GM12874 (cell line): Measurements from ENCODE around the gene ZSCAN26.

Experiments
- CTCF ChIP-seq: IDR thresholded peaks from 2 replicates; pipeline ENCODE4 v1.5.1; 2011; ENCODE audit warnings: low read depth, mild to moderate bottlenecking, control low read depth, low read length, moderate library complexity; ENCODE audit not compliant: insufficient read depth

ZSCAN26 gene

DNA sequence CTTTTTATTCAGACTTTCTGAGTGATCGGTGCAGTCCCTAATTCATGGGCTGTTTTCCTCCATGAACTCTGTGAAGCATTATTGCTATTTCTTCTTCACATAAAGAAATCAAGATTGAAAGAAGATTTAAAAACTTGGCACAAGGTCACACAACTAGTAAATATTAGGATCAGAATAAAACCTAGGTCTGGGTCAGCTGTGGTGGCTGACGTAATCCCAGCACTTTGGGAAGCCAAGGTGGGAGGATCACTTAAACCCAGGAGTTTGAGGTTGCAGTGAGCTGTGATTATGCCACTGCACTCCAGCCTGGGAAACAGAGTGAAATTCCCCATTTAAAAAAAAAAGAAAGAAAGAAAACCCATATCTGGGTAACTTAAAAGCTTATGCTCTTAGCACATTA, 40.5 kb upstream of the ZSCAN26 start:
- no peak for TF ChIP-seq CTCF

GRCh38 chr6:28232785-28233184, 34.2 kb upstream of the ZSCAN26 start:
- TF ChIP-seq CTCF, result no peak

DNA sequence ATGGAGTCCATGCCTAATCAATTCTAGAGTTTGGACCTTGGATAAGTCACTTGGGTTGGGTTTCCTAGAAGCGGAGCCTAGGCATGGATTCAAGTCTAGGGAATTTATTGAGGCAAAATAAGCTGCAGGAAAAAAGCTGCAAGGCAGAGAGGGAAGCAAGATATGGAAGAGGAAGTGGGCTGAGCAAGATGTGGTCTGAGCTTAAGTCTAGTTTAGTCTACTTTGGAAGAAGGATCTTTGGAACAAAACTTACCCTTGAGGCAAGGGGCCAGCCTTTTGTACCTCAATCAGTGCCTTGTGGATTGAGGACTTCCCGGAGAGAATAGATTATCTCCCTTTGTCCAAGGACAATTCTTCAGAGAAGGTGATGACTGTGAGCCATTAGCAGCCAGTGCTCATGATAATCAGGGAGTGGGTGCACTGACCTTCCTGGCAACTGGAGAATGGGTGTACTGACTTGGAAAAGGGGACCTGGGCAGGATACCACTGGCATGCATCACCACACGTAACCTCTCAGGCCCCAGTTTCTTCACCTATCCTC, 31.0 kb upstream of the ZSCAN26 start:
- no peak for TF ChIP-seq CTCF

DNA sequence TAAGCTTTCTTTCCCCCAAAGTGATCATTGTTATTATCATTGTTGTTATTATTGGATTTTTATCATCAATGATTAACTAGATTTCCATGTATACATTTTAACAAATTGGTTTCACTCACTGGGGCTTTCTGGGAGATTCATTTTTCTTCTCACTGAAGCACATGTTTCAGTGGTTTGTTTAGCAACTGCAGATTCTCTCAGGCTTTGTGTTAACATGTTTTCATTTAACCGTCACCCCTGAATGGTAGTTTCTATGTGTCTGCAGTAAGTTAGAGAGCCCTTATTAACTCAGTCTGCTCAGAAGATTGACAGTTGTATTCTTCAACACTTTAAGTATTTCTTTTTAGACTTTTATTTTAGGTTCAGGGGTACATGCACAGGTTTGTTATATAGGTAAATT, 27.3 kb upstream of the ZSCAN26 start:
- no peak for TF ChIP-seq CTCF

DNA sequence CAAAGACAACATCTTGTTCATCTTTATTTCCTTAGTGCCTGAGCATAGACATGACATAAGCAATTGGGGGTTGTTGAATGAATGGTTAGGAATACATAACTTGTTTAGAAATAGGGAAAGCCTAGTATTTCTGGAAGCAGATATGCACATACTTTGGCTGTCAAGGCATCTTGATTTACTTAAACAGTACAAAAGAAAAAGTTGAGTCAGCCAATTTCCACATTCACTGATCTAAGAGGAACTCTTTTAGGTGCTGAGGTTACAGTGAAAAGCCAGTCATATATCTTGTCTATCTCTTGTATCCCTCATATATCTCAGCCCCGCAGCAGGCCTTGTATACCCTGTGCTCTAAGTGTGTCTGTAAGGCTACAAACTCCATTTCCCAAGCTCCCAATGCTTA, 26.5 kb upstream of the ZSCAN26 start:
- TF ChIP-seq CTCF, result no peak

DNA sequence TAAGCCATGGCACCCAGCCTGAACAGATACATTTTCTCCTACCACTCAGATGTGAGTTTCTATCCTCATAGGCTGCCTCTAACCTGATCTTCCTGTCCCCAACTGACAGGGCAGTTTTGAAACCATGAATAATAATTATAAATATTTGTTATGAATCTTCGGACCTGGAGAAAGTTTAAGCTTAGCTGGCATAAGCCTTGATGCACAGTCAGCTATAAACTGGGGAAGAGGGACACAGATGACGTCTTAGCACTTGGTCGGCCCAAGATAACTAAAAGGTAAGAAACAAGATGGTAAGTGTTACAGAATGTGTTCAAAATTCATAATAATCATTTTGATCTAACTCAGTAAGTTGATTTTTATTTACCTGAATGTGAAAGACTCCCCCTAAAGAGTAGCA, 23.0 kb upstream of the ZSCAN26 start:
- no peak for TF ChIP-seq CTCF

- TF ChIP-seq CTCF, result no peak
These were observed 21.6 kb upstream of the ZSCAN26 start for GRCh38 chr6:28245206-28245941.
